Colonic mucosa (tissue), 4 donors: ENCODE results near the gene LRRC8C. TPM values are rescaled to one million over a fixed set of nuclear protein-coding genes. Genes with fewer than 3 reads are reported as not detected.

ENCODE experiments used
- DNase-seq: peaks from one replicate; pipeline ENCODE4 v3.0.0-alpha.2; 2020
- H3K27ac ChIP-seq: fragments of 200-600 bp; one replicate; pipeline ENCODE4 v1.8.0; 2021
- H3K27me3 ChIP-seq: fragments of 200-600 bp; one replicate; pipeline ENCODE4 v1.8.0; 2021
- H3K36me3 ChIP-seq: fragments of 200-600 bp; one replicate; pipeline ENCODE4 v1.8.0; 2021
- H3K4me1 ChIP-seq: fragments of 200-600 bp; one replicate; pipeline ENCODE4 v1.8.0; 2021; ENCODE audit warnings: mild to moderate bottlenecking
- H3K4me3 ChIP-seq: fragments of 200-600 bp; one replicate; pipeline ENCODE4 v1.8.0; 2021
- H3K9ac ChIP-seq, 2 donors: one replicate each; pipeline ENCODE4 v1.7.0; 2013; ENCODE audit warnings: control low read depth in 2 of 2, low read depth in 2 of 2, low read length in 2 of 2
- H3K9me3 ChIP-seq: fragments of 200-600 bp; one replicate; pipeline ENCODE4 v1.8.0; 2021
- CTCF ChIP-seq: fragments of 200-600 bp; IDR thresholded peaks from one replicate; pipeline ENCODE4 v1.8.0; 2022; ENCODE audit warnings: antibody characterized with exemption, mild to moderate bottlenecking
- intact Hi-C: fragments of 100-400 bp; cut with DNase I; formaldehyde crosslinking; loops from one replicate; pipeline ENCODE4 v1.14.1; 2022
- total RNA-seq, 2 donors: library from RNA; stranded (reverse); fragmentation: NEBNext Ultra II Directional in 1 of 2; extraction: Animal tissue kit (Norgen Biotek cat#: 25700) in 1 of 2; gene quantifications; one replicate each; pipeline ENCODE4 v1.2.1, GENCODE V29; 2021
- donor health status: healthy.
- donor health status: DM: no; HTN: no; CAD: no.
- donor health status: DM: no; HTN: no; CAD: no.

The LRRC8C gene
- total RNA-seq, 2 donors from 2014 or later: 1.2 to 3.3 TPM

GRCh38 chr1:89761338-89761737, 128.4 kb downstream of the LRRC8C start:
- DNase-seq: no peak
- Histone ChIP-seq H3K36me3 (no peaks in the 10 kb centered on the region), H3K27me3 (no peaks in the 10 kb centered on the region), H3K4me3 (no peak overlapping the region), H3K9ac (no peak overlapping the region), H3K27ac (no peak overlapping the region), H3K4me1 (no peaks in the 10 kb centered on the region), H3K9me3 (no peaks in the 10 kb centered on the region)
- no peak for TF ChIP-seq CTCF
- intact Hi-C loops: loop anchor here (5.0 to 10.0 kb wide), 3 partner anchors 129 to 237 kb away; partner anchors contain the start of genes LRRC8B and LRRC8C

- H3K9ac ChIP-seq: no peak overlapping the region
- no peaks in the 10 kb centered on the region for H3K27me3 ChIP-seq
- H3K36me3 ChIP-seq: no peaks in the 10 kb centered on the region
- no peaks in the 10 kb centered on the region for H3K4me1 ChIP-seq
- intact Hi-C loops: loop anchor here (2.0 to 10.0 kb wide), 4 partner anchors 130 to 279 kb away; partner anchors contain the start of genes LRRC8B and LRRC8C
- H3K27ac ChIP-seq: no peak overlapping the region
- no peaks in the 10 kb centered on the region for H3K9me3 ChIP-seq
- H3K4me3 ChIP-seq: no peak overlapping the region
- no peak for TF ChIP-seq CTCF
- DNase-seq: no peak
Observed at GRCh38 chr1:89761901-89762300, 129.0 kb downstream of the LRRC8C start.

GRCh38 chr1:89762386-89762778, 129.5 kb downstream of the LRRC8C start:
- H3K27ac ChIP-seq: no peak overlapping the region
- H3K4me3 ChIP-seq: peak overlapping the region; percentile 28
- TF ChIP-seq CTCF: no peak
- H3K9me3 ChIP-seq: no peaks in the 10 kb centered on the region
- peak; percentile 38 for DNase-seq
- no peaks in the 10 kb centered on the region for H3K36me3 ChIP-seq
- intact Hi-C loops: loop anchor here (2.0 to 10.0 kb wide), 4 partner anchors 130 to 280 kb away; partner anchors contain the start of genes LRRC8B and LRRC8C
- peak overlapping the region; percentile 58 to 74 for H3K9ac ChIP-seq
- H3K27me3 ChIP-seq: no peaks in the 10 kb centered on the region
- H3K4me1 ChIP-seq: no peaks in the 10 kb centered on the region

GRCh38 chr1:89762779-89763648, 130.1 kb downstream of the LRRC8C start:
- Histone ChIP-seq H3K9me3 (no peaks in the 10 kb centered on the region), H3K9ac (peak overlapping the region; percentile 58 to 74), H3K36me3 (no peaks in the 10 kb centered on the region), H3K27me3 (no peaks in the 10 kb centered on the region), H3K4me3 (peak overlapping the region; percentile 28), H3K4me1 (no peaks in the 10 kb centered on the region), H3K27ac (no peak overlapping the region)
- peak; percentile 86 for DNase-seq
- intact Hi-C loops: loop anchor here (2.0 to 10.0 kb wide), 4 partner anchors 131 to 280 kb away; partner anchors contain the start of genes LRRC8B and LRRC8C
- peak; percentile 96 for TF ChIP-seq CTCF

- Histone ChIP-seq H3K27ac (no peak overlapping the region), H3K9me3 (no peaks in the 10 kb centered on the region), H3K4me3 (peak overlapping the region; percentile 28), H3K4me1 (no peaks in the 10 kb centered on the region), H3K9ac (peak overlapping the region in 1 of 2 donors; percentile 74), H3K27me3 (no peaks in the 10 kb centered on the region), H3K36me3 (no peaks in the 10 kb centered on the region)
- intact Hi-C loops: loop anchor here (2.0 to 10.0 kb wide), 4 partner anchors 131 to 281 kb away; partner anchors contain the start of genes LRRC8B and LRRC8C
- TF ChIP-seq CTCF: no peak
- DNase-seq: no peak
Observed at GRCh38 chr1:89763649-89763986, 130.7 kb downstream of the LRRC8C start.
